Activated naive CD8-positive, alpha-beta T cell treated with anti-CD3 and anti-CD28 coated beads, Interleukin-2, amount 50 U/mL, for 24 hours (primary cell): Measurements from ENCODE around the gene KIAA1549.
"Not testable (repeated sequence)": the region's sequence is repeated elsewhere in the genome, so short reads cannot be mapped to it uniquely, and the experiment has no call there.

Experiments
- ATAC-seq: fragments of 150-1000 bp; cut with Tn5 transposase; one replicate; pipeline ENCODE4 v1.10.0; 2021
- DNase-seq: peaks from one replicate; pipeline ENCODE4 v3.0.0; 2021
- H3K27ac Mint-ChIP-seq: one replicate; pipeline ENCODE4 v1.8.0; 2021; ENCODE audit warnings: mild to moderate bottlenecking, mixed read lengths
- H3K27me3 Mint-ChIP-seq: one replicate; pipeline ENCODE4 v1.8.0; 2021; ENCODE audit warnings: mixed read lengths
- H3K36me3 Mint-ChIP-seq: one replicate; pipeline ENCODE4 v1.8.0; 2021; ENCODE audit warnings: low read depth, mixed read lengths
- H3K4me1 Mint-ChIP-seq: one replicate; pipeline ENCODE4 v1.8.0; 2021; ENCODE audit warnings: mixed read lengths
- H3K4me3 Mint-ChIP-seq: one replicate; pipeline ENCODE4 v1.8.0; 2021; ENCODE audit warnings: mild to moderate bottlenecking, moderate library complexity, mixed read lengths
- H3K9me3 Mint-ChIP-seq: one replicate; pipeline ENCODE4 v1.8.0; 2021; ENCODE audit warnings: mixed read lengths

KIAA1549 gene

DNA sequence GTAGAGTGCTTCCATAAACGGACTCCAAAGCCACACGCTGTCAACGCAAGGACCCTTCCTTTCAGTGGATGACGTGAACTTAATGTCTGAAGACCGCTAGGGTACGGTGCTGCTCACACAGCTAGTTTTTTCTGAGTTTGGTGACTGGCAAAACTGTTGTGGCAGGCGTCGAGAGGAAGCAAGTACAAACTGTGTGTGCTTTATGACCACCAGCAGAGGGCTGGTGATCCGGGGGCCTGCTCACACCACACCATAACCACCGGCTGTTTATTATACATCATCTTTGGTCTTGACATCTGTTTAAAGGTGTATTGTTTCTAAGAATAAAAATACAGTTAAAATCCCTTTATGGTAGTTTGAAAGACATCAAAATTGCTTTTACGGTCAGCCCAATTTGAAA lies 146.1 kb downstream of the KIAA1549 start:
- ATAC-seq (no peak), DNase-seq (no peak)
- H3K27ac Mint-ChIP-seq = no peak overlapping the region
- no peaks in the 10 kb centered on the region for H3K9me3 Mint-ChIP-seq
- H3K27me3 Mint-ChIP-seq = peaks cover 3% of the 10 kb centered on the region
- no peak overlapping the region for H3K4me3 Mint-ChIP-seq
- peaks cover 5% of the 10 kb centered on the region for H3K4me1 Mint-ChIP-seq
- no peaks in the 10 kb centered on the region for H3K36me3 Mint-ChIP-seq

DNA sequence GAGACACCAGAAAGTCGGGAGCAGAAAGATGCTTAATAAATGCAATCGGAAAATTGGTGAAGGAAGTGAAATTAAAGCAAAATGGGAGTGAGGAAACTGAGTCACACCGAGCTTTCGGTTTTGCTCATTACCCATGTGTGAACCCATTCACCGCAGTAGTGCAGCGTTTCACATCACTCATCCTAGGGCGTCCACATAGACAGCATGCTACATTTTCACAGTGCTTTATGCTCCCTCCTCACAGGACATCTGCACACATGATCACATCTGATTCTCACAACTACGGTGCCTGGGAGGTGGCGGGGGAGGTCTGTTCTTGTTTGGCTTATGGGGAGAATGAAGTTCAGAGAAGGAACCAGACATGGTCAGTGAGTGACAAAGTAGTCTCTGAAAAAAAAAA lies 146.6 kb downstream of the KIAA1549 start:
- peaks cover 3% of the 10 kb centered on the region for H3K27me3 Mint-ChIP-seq
- ATAC-seq = peak; percentile 57
- no peak overlapping the region for H3K4me3 Mint-ChIP-seq
- peak; percentile 2 for DNase-seq
- H3K27ac Mint-ChIP-seq = no peak overlapping the region
- H3K36me3 Mint-ChIP-seq = no peaks in the 10 kb centered on the region
- H3K9me3 Mint-ChIP-seq = no peaks in the 10 kb centered on the region
- H3K4me1 Mint-ChIP-seq = peaks cover 5% of the 10 kb centered on the region

DNA sequence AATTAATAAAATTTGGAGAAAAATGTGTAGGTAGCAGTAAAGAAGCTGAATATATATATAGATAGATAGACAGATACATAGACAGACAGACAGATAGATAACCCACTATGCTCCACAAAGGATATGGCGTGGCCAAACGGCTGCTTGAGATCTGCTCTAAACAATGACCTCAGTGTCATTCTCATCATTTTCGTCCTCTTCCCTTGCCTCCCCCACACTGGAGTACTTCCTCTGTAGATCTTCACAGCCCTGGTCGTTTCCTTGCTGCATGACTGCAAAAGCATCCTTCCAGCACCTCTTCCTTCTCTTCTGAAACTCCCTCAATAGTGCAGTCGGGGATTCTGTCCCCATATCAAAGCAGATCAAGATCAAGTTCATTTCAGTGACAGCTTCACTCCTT lies 147.6 kb downstream of the KIAA1549 start:
- Mint-ChIP-seq H3K27ac (no peak overlapping the region), H3K36me3 (no peaks in the 10 kb centered on the region), H3K4me1 (peaks cover 5% of the 10 kb centered on the region), H3K27me3 (peaks cover 3% of the 10 kb centered on the region), H3K9me3 (no peaks in the 10 kb centered on the region), H3K4me3 (no peak overlapping the region)
- ATAC-seq = no peak
- no peak for DNase-seq

DNA sequence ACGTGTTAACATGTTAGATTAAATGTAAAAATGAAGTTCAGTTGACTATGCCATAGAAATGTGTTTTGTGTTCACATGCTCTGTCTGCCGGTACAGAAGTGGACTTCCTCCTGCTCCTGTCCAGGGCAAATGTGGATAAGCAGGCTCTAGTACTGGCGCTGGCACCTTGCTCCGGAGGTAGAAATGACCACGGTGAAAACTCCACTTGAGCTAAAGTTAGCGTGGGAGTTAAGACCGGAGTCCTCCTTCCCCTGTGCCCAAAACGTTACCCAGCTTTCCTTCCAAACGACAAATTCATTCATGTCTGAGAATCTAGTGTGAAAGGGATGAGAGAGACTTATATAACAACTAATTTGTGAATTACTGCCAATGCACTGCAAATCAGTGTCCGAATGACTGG lies 148.2 kb downstream of the KIAA1549 start:
- Mint-ChIP-seq H3K4me1 (peaks cover 5% of the 10 kb centered on the region), H3K9me3 (no peaks in the 10 kb centered on the region), H3K4me3 (no peak overlapping the region), H3K27me3 (peaks cover 3% of the 10 kb centered on the region), H3K36me3 (no peaks in the 10 kb centered on the region), H3K27ac (no peak overlapping the region)
- DNase-seq (no peak), ATAC-seq (no peak)

DNA sequence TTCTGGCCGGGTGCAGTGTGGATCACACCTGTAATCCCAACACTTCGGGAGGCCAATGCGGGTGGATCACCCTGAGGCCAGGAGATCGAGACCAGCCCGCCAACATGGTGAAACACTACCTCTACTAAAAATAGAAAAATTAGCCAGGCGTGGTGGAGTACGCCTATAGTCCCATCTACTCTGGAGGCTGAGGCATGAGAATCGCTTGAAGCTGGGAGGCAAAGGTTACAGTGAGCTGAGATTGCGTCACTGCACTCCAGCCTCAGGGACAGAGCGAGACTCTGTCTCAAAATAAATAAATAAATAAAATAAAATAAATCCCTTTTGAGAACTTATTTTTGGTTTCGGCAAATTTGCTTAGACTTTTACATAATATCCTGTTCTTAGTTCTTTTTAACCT lies 151.9 kb downstream of the KIAA1549 start:
- Mint-ChIP-seq H3K9me3 (no peaks in the 10 kb centered on the region), H3K4me3 (no peak overlapping the region), H3K27me3 (peaks cover 1% of the 10 kb centered on the region), H3K36me3 (no peaks in the 10 kb centered on the region), H3K4me1 (peaks cover 5% of the 10 kb centered on the region), H3K27ac (no peak overlapping the region)
- DNase-seq (no peak), ATAC-seq (no peak)

DNA sequence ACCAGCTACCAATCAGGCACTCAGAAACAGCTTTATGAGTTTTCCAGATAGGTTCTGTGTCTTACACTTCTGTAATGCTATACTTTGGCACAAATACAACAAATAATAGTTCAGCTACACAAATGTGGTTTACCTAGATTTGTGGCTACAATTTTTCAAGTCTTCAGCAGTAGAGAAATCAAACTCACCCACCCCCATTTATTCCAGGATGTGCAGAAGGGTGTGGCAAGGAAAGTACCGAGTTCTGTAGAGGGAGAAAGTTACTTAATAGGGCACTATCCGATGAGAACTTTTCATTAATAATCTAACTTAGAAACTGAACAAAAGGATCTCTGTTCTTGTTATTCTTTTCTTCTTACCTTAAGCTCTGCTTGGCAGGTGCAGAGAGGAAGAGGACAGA lies 152.9 kb downstream of the KIAA1549 start:
- no peaks in the 10 kb centered on the region for H3K36me3 Mint-ChIP-seq
- no peak for DNase-seq
- no peak overlapping the region for H3K4me3 Mint-ChIP-seq
- H3K27me3 Mint-ChIP-seq = no peaks in the 10 kb centered on the region
- H3K27ac Mint-ChIP-seq = no peak overlapping the region
- peaks cover 4% of the 10 kb centered on the region for H3K4me1 Mint-ChIP-seq
- ATAC-seq = no peak
- no peaks in the 10 kb centered on the region for H3K9me3 Mint-ChIP-seq

DNA sequence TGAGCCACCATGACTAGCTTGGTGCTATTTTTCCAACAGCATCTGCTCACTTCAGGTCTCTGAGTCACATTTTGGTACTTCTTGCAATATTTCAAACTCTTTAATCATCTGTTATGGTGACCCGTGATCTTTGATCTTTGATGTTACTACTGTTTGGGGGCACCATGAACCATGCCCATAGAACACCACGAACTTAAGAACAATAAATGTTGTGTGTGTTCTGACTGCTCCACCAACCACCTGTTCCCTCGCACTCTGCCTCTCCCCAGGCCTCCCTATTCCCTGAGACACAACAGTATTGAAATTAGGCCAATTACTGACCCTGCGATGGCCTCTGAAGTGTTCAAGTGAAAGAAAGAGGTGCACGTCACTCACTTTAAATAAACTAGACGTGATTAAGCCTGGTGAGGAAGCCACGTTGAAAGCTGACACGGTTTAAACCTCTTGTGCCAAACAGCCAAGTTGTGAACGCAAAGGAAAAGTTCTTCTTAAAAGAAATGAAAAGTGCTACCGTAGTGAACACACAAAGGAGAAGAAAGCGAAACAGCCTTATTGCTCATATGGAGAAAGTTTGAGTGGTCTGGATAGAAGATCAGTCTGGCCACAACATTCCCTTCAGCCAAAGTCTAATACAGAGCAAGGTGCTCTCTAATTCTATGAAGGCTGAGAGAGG lies 156.0 kb downstream of the KIAA1549 start:
- no peak overlapping the region for H3K4me3 Mint-ChIP-seq
- ATAC-seq = no peak
- peaks cover 4% of the 10 kb centered on the region for H3K4me1 Mint-ChIP-seq
- no peaks in the 10 kb centered on the region for H3K9me3 Mint-ChIP-seq
- DNase-seq = no peak
- no peaks in the 10 kb centered on the region for H3K27me3 Mint-ChIP-seq
- H3K27ac Mint-ChIP-seq = no peak overlapping the region
- H3K36me3 Mint-ChIP-seq = no peaks in the 10 kb centered on the region

DNA sequence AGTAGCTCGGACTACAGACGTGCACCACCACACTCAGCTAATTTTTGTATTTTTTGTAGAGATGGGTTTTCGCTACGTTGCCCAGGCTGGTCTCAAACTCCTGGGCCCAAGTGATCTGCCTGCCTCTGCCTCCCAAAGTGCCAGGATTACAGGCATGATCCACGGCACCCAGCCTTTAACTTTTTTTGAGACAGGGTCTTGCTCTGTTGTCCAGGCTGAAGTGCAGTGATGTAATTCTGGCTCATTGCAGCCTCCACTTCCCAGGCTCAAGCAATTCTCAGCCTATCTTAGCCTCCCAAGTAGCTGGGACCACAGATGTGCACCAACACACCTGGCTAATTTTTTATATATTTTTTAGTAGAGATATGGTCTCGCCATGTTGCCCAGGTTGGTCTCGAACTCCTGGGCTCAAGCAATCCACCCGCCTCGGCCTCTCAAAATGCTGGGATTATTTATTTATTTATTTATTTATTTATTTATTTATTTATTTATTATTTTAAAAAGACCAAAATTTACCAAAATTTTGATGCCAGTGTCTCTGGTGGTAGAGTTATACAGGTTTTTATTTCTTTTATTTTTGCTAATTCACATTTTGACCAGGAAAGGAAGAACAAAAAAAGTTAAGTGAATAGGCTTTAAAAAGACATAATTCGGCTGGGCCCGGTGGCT lies 158.2 kb downstream of the KIAA1549 start:
- H3K4me1 Mint-ChIP-seq = peaks cover 4% of the 10 kb centered on the region
- H3K36me3 Mint-ChIP-seq = no peaks in the 10 kb centered on the region
- DNase-seq = no peak
- H3K4me3 Mint-ChIP-seq = no peak overlapping the region
- no peaks in the 10 kb centered on the region for H3K27me3 Mint-ChIP-seq
- H3K27ac Mint-ChIP-seq = no peak overlapping the region
- no peaks in the 10 kb centered on the region for H3K9me3 Mint-ChIP-seq
- no peak for ATAC-seq

DNA sequence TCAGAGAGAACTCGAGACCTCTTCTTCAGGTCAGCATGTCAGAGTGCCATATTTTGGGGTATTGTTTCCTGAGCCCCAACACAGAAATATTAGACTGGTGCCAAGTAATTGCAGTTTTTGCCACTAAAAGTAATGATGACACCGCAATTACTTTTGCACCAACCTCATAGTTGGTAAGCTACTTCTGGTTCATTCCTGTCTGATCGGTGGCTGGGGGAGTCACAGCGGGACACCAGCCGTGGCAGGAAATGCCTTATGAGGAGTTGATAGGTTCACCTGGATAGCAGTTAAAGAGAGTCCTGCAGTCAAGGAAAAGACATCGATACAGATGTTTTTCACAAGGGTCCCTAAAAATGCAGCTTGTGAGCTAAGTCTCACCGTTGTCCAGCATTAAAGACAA lies 159.3 kb downstream of the KIAA1549 start:
- Mint-ChIP-seq H3K27me3 (no peaks in the 10 kb centered on the region), H3K27ac (no peak overlapping the region)

DNA sequence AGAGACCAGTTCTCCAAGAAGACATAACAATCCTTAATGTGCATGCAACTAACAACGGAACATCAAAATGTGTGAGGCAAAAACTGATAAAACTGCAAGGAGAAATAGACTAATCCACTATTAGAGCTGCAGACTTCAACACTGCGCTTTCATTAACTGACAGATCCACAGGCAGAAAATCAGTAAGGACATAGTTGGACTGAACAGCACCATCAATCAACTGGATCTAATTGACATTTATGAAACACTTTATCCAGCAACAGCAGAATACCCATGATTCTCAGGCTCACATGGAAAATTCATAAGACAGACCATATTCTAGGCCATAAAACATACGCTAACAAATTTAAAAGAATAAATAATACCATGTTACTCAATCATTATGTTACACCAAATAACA lies 161.6 kb downstream of the KIAA1549 start:
- Mint-ChIP-seq H3K36me3 (no peaks in the 10 kb centered on the region), H3K9me3 (no peaks in the 10 kb centered on the region), H3K4me3 (no peak overlapping the region), H3K27me3 (no peaks in the 10 kb centered on the region), H3K4me1 (no peaks in the 10 kb centered on the region), H3K27ac (no peak overlapping the region)
- ATAC-seq (no peak), DNase-seq (no peak)

More for the DNA sequence above, 159.3 kb downstream of the KIAA1549 start:
- ATAC-seq = no peak
- peaks cover 4% of the 10 kb centered on the region for H3K4me1 Mint-ChIP-seq
- no peaks in the 10 kb centered on the region for H3K36me3 Mint-ChIP-seq
- H3K9me3 Mint-ChIP-seq = no peaks in the 10 kb centered on the region
- no peak for DNase-seq
- no peak overlapping the region for H3K4me3 Mint-ChIP-seq

DNA sequence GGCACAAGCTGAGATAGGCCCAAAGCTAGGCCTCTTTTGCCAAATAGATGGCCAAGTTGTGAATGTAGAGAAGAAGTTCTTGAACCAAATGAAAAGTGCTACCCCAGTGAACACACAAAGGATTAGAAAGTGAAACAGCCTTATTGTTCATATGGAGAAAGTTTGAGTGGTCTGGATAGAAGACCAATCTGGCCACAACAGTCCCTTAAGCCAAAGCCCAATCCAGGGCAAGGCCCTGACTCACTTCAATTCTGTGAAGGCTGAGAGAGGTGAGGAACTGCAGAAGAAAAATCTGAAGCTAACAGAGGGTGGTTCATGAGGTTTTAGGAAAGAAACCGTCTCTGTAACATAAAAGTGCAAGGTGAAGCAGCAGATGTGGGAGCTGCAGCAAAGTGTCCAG lies 164.5 kb downstream of the KIAA1549 start:
- Mint-ChIP-seq H3K27ac (no peak overlapping the region), H3K4me3 (no peak overlapping the region), H3K9me3 (no peaks in the 10 kb centered on the region), H3K36me3 (no peaks in the 10 kb centered on the region), H3K27me3 (no peaks in the 10 kb centered on the region), H3K4me1 (peaks cover 8% of the 10 kb centered on the region)
- ATAC-seq (no peak), DNase-seq (no peak)

DNA sequence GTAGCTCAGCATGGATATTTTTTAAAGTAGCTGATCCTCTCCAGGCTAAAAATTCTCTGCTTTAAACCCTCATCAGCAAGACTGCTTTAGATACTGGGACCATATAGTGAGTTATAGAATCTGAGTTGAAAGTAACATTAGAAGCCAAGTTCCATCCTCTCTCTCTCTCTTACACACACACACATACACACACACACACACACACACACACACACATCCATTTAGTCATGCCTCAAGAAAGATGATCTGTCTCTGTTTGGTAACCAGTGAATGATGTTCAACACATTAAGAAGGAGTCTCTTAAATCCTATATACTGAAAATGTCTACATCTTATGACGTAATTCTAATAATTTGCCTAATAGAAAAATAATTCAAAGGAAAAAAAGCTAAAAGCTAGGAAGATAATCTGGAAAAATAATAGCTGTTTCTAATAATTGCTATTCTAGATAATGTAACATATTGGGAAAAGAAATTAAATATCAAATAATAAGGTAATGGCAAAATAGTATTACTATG lies 166.3 kb downstream of the KIAA1549 start:
- Mint-ChIP-seq H3K36me3 (no peaks in the 10 kb centered on the region), H3K4me1 (peaks cover 8% of the 10 kb centered on the region), H3K27ac (no peak overlapping the region), H3K9me3 (no peaks in the 10 kb centered on the region), H3K27me3 (no peaks in the 10 kb centered on the region), H3K4me3 (no peak overlapping the region)
- ATAC-seq = no peak
- DNase-seq = no peak

DNA sequence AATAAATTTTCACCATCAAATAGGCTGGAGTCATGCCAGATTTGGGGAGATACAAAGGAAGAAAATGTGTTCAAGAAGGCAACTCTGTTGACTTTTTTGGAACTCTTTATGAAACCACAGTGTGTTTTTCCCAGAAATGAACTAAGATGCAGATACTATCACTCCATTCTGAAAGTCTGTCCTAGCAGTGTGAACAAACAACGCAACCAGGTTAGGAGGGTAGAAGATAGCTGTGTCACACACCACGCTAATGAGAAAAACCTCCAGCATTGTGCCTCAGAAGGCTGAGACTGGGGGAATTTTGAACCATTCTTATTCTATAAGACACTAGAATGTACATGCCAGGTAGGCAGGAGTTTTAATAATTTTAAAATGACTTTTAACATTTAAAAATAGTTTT lies 167.2 kb downstream of the KIAA1549 start:
- no peaks in the 10 kb centered on the region for H3K9me3 Mint-ChIP-seq
- peak; percentile 36 for ATAC-seq
- no peak overlapping the region for H3K27ac Mint-ChIP-seq
- no peak overlapping the region for H3K4me3 Mint-ChIP-seq
- H3K36me3 Mint-ChIP-seq = no peaks in the 10 kb centered on the region
- peaks cover 8% of the 10 kb centered on the region for H3K4me1 Mint-ChIP-seq
- DNase-seq = no peak
- H3K27me3 Mint-ChIP-seq = no peaks in the 10 kb centered on the region

DNA sequence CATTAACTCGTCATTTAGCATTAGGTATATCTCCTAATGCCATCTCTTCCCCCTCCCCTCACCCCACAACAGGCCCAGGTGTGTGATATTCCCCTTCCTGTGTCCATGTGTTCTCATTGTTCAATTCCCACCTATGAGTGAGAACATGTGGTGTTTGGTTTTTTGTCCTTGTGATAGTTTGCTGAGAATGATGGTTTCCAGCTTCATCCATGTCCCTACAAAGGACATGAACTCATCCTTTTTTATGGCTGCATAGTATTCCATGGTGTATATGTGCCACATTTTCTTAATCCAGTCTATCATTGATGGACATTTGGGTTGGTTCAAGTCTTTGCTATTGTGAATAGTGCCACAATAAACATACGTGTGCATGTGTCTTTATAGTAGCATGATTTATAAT lies 169.9 kb downstream of the KIAA1549 start:
- not testable (repeated sequence) for H3K4me3 Mint-ChIP-seq, DNase-seq, H3K9me3 Mint-ChIP-seq, H3K36me3 Mint-ChIP-seq, H3K27me3 Mint-ChIP-seq, ATAC-seq, H3K4me1 Mint-ChIP-seq, H3K27ac Mint-ChIP-seq

DNA sequence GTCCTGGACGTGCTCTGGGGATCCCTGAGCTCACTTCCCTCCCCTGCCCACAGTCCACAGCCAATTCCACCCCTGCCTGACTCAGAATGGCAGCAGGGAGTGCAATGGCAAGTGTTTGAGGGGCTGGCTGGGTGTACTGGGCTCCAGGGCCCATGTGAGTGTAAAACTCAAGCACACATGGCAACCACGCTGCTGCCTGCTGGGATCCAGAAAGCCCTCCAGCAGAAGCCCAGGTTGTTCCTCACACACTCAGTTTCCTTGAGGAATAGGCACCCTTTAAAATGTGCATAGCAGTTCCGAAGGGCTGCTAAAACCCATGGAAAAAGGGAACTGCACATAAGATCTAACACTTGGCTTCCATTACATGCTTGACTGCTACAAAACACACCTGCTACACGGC lies 171.8 kb downstream of the KIAA1549 start:
- ATAC-seq = no peak
- Mint-ChIP-seq H3K27ac (no peak overlapping the region), H3K4me1 (peaks cover 6% of the 10 kb centered on the region), H3K36me3 (no peaks in the 10 kb centered on the region), H3K27me3 (no peaks in the 10 kb centered on the region), H3K4me3 (no peak overlapping the region), H3K9me3 (no peaks in the 10 kb centered on the region)
- DNase-seq = no peak
